H1 (cell line): ENCODE results near the gene MIDN. TPM values are rescaled to one million over a fixed set of nuclear protein-coding genes. Genes with fewer than 3 reads are reported as not detected.
A peak's percentile ranks its signal among the peaks of the same experiment; 100 is the strongest.

ENCODE experiments used
- CTCF ChIA-PET: fragments of 300-600 bp; sonication (Branson Sonifier 250); formaldehyde crosslinking; loops from one replicate; lab custom pipeline; 2021; ENCODE audit not compliant: partially characterized antibody; lab: Charles Lee
- POLR2A ChIA-PET: fragments of 300-600 bp; sonication (Branson Sonifier 250); formaldehyde crosslinking; loops from one replicate; lab custom pipeline; 2021; ENCODE audit warnings: inconsistent platforms; ENCODE audit not compliant: partially characterized antibody; lab: Charles Lee
- DNase-seq, 2 experiments: peaks; one replicate each; pipeline versions ENCODE4 v3.0.0 to v3.0.0-alpha.2; 2010 to 2022; ENCODE audit warnings: low spot score in 2 of 2, low read depth in 1 of 2, mixed read lengths in 1 of 2
- FAIRE-seq: peaks from 2 replicates; lab custom pipeline; 2011; peaks lifted over from hg19 to GRCh38; lab: Jason Lieb, UNC
- H2AFZ ChIP-seq: 2 replicates; pipeline ENCODE4 v1.8.1; 2012; ENCODE audit warnings: low read length, inconsistent platforms
- H2AK5ac ChIP-seq: 2 replicates; pipeline ENCODE4 v1.6.1; 2013; ENCODE audit warnings: low read depth, low read length
- H2BK120ac ChIP-seq: replicated peaks from 2 replicates; pipeline ENCODE3; 2013; ENCODE audit warnings: low read depth, low read length, inconsistent platforms
- H2BK12ac ChIP-seq: 2 replicates; pipeline ENCODE4 v1.6.1; 2013; ENCODE audit warnings: low read depth, low read length
- H2BK15ac ChIP-seq: 2 replicates; pipeline ENCODE4 v1.6.1; 2013; ENCODE audit warnings: low read length
- H2BK20ac ChIP-seq: 2 replicates; pipeline ENCODE4 v1.6.1; 2013; ENCODE audit warnings: low read length
- H2BK5ac ChIP-seq: 2 replicates; pipeline ENCODE4 v1.6.1; 2013; ENCODE audit warnings: low read depth, low read length
- H3K14ac ChIP-seq: 2 replicates; pipeline ENCODE4 v1.6.1; 2013; ENCODE audit warnings: inconsistent platforms; ENCODE audit not compliant: insufficient read length
- H3K18ac ChIP-seq: 2 replicates; pipeline ENCODE4 v1.6.1; 2013; ENCODE audit warnings: low read length; ENCODE audit errors: extremely low read depth
- H3K23ac ChIP-seq: 2 replicates; pipeline ENCODE4 v1.6.1; 2013; ENCODE audit warnings: inconsistent platforms; ENCODE audit not compliant: insufficient read length
- H3K23me2 ChIP-seq: 2 replicates; pipeline ENCODE4 v1.6.1; 2013; ENCODE audit warnings: low read depth, low read length
- H3K27ac ChIP-seq: 2 replicates; pipeline ENCODE4 v1.6.1; 2011; ENCODE audit warnings: low read depth, low read length, inconsistent platforms
- H3K27me3 ChIP-seq, 4 experiments: replicated peaks in 1 of 4; 1 replicate in 1 of 4; 2 replicates in 3 of 4; pipeline versions ENCODE4 v1.6.1 to v1.8.1; 2011 to 2013; ENCODE audit warnings: low read length in 3 of 4, mild to moderate bottlenecking in 3 of 4, inconsistent platforms in 2 of 4, mixed read lengths in 2 of 4, moderate library complexity in 1 of 4; ENCODE audit not compliant: control insufficient read depth in 3 of 4, insufficient read depth in 3 of 4; ENCODE audit errors: extremely low read depth in 1 of 4
- H3K36me3 ChIP-seq, 4 experiments: 2 replicates each; pipeline versions ENCODE4 v1.6.1 to v1.8.1; 2011 to 2013; ENCODE audit warnings: mild to moderate bottlenecking in 4 of 4, low read length in 3 of 4, moderate library complexity in 2 of 4, control low read depth in 1 of 4, inconsistent platforms in 1 of 4; ENCODE audit not compliant: insufficient read depth in 4 of 4, control insufficient read depth in 2 of 4
- H3K4ac ChIP-seq: replicated peaks from 2 replicates; pipeline ENCODE3; 2013; ENCODE audit warnings: low read length, low read depth, mixed read lengths, inconsistent platforms; ENCODE audit not compliant: insufficient read length
- H3K4me1 ChIP-seq, 4 experiments: replicated peaks in 1 of 4; 1 replicate in 1 of 4; 2 replicates in 3 of 4; pipeline versions ENCODE4 v1.6.1 to v1.8.1; 2011 to 2013; ENCODE audit warnings: low read length in 3 of 4, inconsistent platforms in 2 of 4, mixed read lengths in 1 of 4; ENCODE audit not compliant: insufficient read depth in 4 of 4, control insufficient read depth in 3 of 4
- H3K4me2 ChIP-seq, 2 experiments: 2 replicates each; pipeline versions ENCODE4 v1.6.1 to v1.8.1; 2011 to 2013; ENCODE audit warnings: low read depth in 2 of 2, low read length in 2 of 2, control low read depth in 1 of 2, inconsistent platforms in 1 of 2, mild to moderate bottlenecking in 1 of 2; ENCODE audit not compliant: insufficient read depth in 1 of 2
- H3K4me3 ChIP-seq, 4 experiments: fragments of 200-600, 300-600 bp in 1 of 4; sonication (generic), shearing (Covaris generic), sonication (Bioruptor Twin) in 1 of 4; 2 replicates each; pipeline versions ENCODE4 v1.5.1 to v1.8.1; 2011 to 2016; ENCODE audit warnings: low read length in 4 of 4, low read depth in 3 of 4, control low read depth in 2 of 4, inconsistent platforms in 2 of 4, mild to moderate bottlenecking in 2 of 4, mixed read lengths in 1 of 4, moderate library complexity in 1 of 4; ENCODE audit not compliant: insufficient read depth in 2 of 4; ENCODE audit errors: extremely low read depth in 1 of 4
- H3K56ac ChIP-seq: replicated peaks from 2 replicates; pipeline ENCODE3; 2013; ENCODE audit warnings: low read depth, mild to moderate bottlenecking, mixed read lengths, low read length, inconsistent platforms; ENCODE audit not compliant: insufficient read length
- H3K79me1 ChIP-seq: 2 replicates; pipeline ENCODE4 v1.6.1; 2013; ENCODE audit warnings: low read depth, low read length, control low read depth
- H3K79me2 ChIP-seq, 2 experiments: 2 replicates each; pipeline versions ENCODE4 v1.6.1 to v1.8.1; 2012 to 2013; ENCODE audit warnings: low read length in 2 of 2, mild to moderate bottlenecking in 2 of 2, inconsistent platforms in 1 of 2; ENCODE audit not compliant: insufficient read depth in 2 of 2, control insufficient read depth in 1 of 2
- H3K9ac ChIP-seq, 4 experiments: replicated peaks in 1 of 4; 1 replicate in 1 of 4; 2 replicates in 3 of 4; pipeline versions ENCODE4 v1.6.1 to v1.8.1; 2011 to 2013; ENCODE audit warnings: low read depth in 3 of 4, low read length in 3 of 4, control low read depth in 2 of 4, mild to moderate bottlenecking in 2 of 4, moderate library complexity in 2 of 4, inconsistent platforms in 1 of 4; ENCODE audit errors: extremely low read depth in 1 of 4
- H3K9me3 ChIP-seq, 2 experiments: 2 replicates each; pipeline versions ENCODE4 v1.6.1 to v1.8.1; 2012 to 2013; ENCODE audit warnings: mild to moderate bottlenecking in 2 of 2, moderate library complexity in 2 of 2, control low read depth in 1 of 2, inconsistent platforms in 1 of 2, low read depth in 1 of 2, low read length in 1 of 2, mixed read lengths in 1 of 2; ENCODE audit not compliant: insufficient read depth in 2 of 2
- H4K20me1 ChIP-seq, 2 experiments: replicated peaks in 1 of 2; 2 replicates each; pipeline versions ENCODE3 to v1.8.1; 2011 to 2013; ENCODE audit warnings: inconsistent platforms in 2 of 2, low read length in 2 of 2, mild to moderate bottlenecking in 1 of 2; ENCODE audit not compliant: insufficient read depth in 2 of 2, control insufficient read depth in 1 of 2
- H4K5ac ChIP-seq: 2 replicates; pipeline ENCODE4 v1.6.1; 2013; ENCODE audit warnings: low read length, low read depth, mixed read lengths, inconsistent platforms; ENCODE audit not compliant: insufficient read length
- H4K8ac ChIP-seq: 2 replicates; pipeline ENCODE4 v1.8.0; 2013; ENCODE audit warnings: mild to moderate bottlenecking, moderate library complexity, low read length, inconsistent platforms; ENCODE audit not compliant: insufficient read depth; ENCODE audit errors: extremely low read depth
- H4K91ac ChIP-seq: replicated peaks from 2 replicates; pipeline ENCODE3; 2013; ENCODE audit warnings: low read length, mixed read lengths, inconsistent platforms; ENCODE audit not compliant: insufficient read length
- SP4 ChIP-seq: IDR thresholded peaks from 2 replicates; pipeline ENCODE4 v1.6.1; 2012; ENCODE audit warnings: low read length, inconsistent platforms
- TEAD4 ChIP-seq: IDR thresholded peaks from 2 replicates; pipeline ENCODE4 v1.6.1; 2012; ENCODE audit warnings: low read depth, low read length, inconsistent platforms, mixed read lengths
- WGBS, 2 experiments: shearing (Covaris generic) in 1 of 2; methylation state at CpG; one replicate each; pipeline versions ENCODE4 v1.1.6 to v1.1.7; 2013 to 2015; ENCODE audit warnings: low lambda C conversion rate in 2 of 2, mixed read lengths in 2 of 2, inconsistent platforms in 1 of 2, low coverage in 1 of 2, missing lambda C conversion rate in 1 of 2; ENCODE audit not compliant: insufficient replicate concordance in 2 of 2, insufficient coverage in 1 of 2, insufficient read length in 1 of 2; ENCODE audit errors: extremely low coverage in 1 of 2, missing lambda C conversion rate in 1 of 2; 5-methylcytosine and 5-hydroxymethylcytosine counted together
- polyA plus RNA-seq, 7 experiments: library from polyadenylated mRNA; depleted of rRNA in 3 of 7; stranded (reverse) in 5 of 7; unstranded in 2 of 7; fragments of >200 nt in 5 of 7; fragments of 200-250 nt in 2 of 7; gene quantifications; 1 replicate in 5 of 7; 2 replicates in 1 of 7; 4 replicates in 1 of 7; pipeline versions ENCODE4 v1.2.1 to v1.2.3, GENCODE V29; 2011 to 2013; ENCODE audit warnings: missing spikeins in 2 of 7, mixed read lengths in 2 of 7
- total RNA-seq: library from RNA; stranded (reverse); fragmentation: NEBNext Ultra II Directional; extraction: Animal tissue kit (Norgen Biotek cat#: 25700); gene quantifications from 2 replicates; pipeline ENCODE4 v1.2.1, GENCODE V29; 2021
- TF ChIP-seq, protein P1 (sequence below): IDR thresholded peaks from 2 replicates; pipeline ENCODE4 v1.6.1; 2011; ENCODE audit warnings: low read length, improper control_type of control experiment

MIDN gene
- total and polyA plus RNA-seq, 2 of the 8 experiments (the other 6 are each of a cell fraction or from before 2014, with no cell fraction given), result 39.8 to 159 TPM

DNA sequence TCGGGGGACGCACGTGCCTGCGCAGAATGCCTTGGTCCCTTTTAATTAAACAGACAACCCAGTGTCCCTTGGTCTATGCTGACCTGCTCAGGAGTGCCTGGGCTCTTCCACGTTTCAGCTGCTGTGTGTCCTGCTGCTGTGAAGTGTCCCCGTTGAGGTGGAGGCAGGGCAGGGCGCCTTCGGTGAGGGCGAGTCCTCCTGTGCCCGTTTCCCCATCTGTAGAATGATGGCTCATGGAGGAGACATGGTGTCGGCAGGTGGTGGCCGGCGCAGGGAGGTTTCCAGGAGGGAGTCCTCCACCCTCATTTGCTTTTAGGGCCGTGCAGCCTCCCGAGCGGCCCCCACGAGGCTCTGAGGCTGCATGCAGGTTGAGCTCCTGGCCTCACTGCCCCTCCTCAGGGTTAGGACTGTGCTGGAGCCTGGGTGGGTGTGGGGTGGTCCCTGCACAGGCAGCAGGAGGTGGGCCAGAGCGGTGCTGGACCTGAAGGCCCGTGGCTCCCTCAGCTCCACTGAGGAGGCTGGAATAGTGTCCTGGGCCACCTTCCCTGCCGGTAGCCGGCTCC lies 34.0 kb upstream of the MIDN start:
- H3K4me1 ChIP-seq, result peaks cover 0 to 13% (median 7%) of the 10 kb centered on the region in 4 experiments; a peak in 4 of 7 replicates
- no peaks in the 10 kb centered on the region for H3K23me2 ChIP-seq
- H2BK5ac ChIP-seq, result peak overlapping the region; percentile 73; the same call in 1 of the 2 replicates
- H3K27ac ChIP-seq, result peak overlapping the region; percentile 14; the same call in 1 of the 2 replicates
- no peak overlapping the region for H3K18ac ChIP-seq
- no peak overlapping the region for H3K4me3 ChIP-seq
- DNase-seq, result no peak
- H2BK120ac ChIP-seq, result no peak overlapping the region
- H3K4me2 ChIP-seq, result no peak overlapping the region
- WGBS, 2 experiments, result 91% methylated on average over 21 of the region's 21 CpGs; no CpG with 5 or more reads in 1 of the 2 experiments
- ChIA-PET CTCF (interaction anchor here (0.6 to 6.6 kb wide), 9 partner anchors 8 to 242 kb away, joined by 3 to 56 read pairs (median 3); no protein-coding TSS in a partner anchor), POLR2A (interaction anchor here (0.6 to 3.3 kb wide), 10 partner anchors 7 to 252 kb away, joined by 3 to 16 read pairs (median 3); partner anchors contain the start of genes CIRBP and CNN2)
- H4K91ac ChIP-seq, result peak overlapping the region; percentile 66
- H3K36me3 ChIP-seq, result peaks cover 0 to 8% (median 0%) of the 10 kb centered on the region in 4 experiments; a peak in 1 of 8 replicates
- H2AK5ac ChIP-seq, result no peak overlapping the region
- no peak overlapping the region for H4K8ac ChIP-seq
- no peaks in the 10 kb centered on the region for H3K27me3 ChIP-seq
- H3K23ac ChIP-seq, result no peak overlapping the region
- H3K79me1 ChIP-seq, result peaks cover 27% of the 10 kb centered on the region
- H2BK12ac ChIP-seq, result no peak overlapping the region
- no peak for FAIRE-seq
- no peak overlapping the region for H3K56ac ChIP-seq
- H2BK15ac ChIP-seq, result no peak overlapping the region
- H2BK20ac ChIP-seq, result no peak overlapping the region
- H3K9ac ChIP-seq, result 0 out of 7 replicates have a peak overlapping the region, but pooled peaks of 1 of the 4 experiments have one; percentile 14
- H3K14ac ChIP-seq, result no peak overlapping the region
- H3K79me2 ChIP-seq, result peaks cover 13 to 90% of the 10 kb centered on the region in 2 experiments; a peak in 3 of 4 replicates
- no peaks in the 10 kb centered on the region for H3K9me3 ChIP-seq
- H4K20me1 ChIP-seq, result peaks cover 35 to 41% of the 10 kb centered on the region in 2 experiments
- H4K5ac ChIP-seq, result no peak overlapping the region
- H3K4ac ChIP-seq, result no peak overlapping the region
- H2AFZ ChIP-seq, result no peak overlapping the region
- TF ChIP-seq SP4 (no peak), TEAD4 (no peak)
- TF ChIP-seq, protein P1, sequence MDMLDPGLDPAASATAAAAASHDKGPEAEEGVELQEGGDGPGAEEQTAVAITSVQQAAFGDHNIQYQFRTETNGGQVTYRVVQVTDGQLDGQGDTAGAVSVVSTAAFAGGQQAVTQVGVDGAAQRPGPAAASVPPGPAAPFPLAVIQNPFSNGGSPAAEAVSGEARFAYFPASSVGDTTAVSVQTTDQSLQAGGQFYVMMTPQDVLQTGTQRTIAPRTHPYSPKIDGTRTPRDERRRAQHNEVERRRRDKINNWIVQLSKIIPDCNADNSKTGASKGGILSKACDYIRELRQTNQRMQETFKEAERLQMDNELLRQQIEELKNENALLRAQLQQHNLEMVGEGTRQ, result no peak
